ENCODE results near the gene TM4SF5.

TM4SF5 gene

GRCh38 chr17:4771519-4772234 lies at the start of gene TM4SF5:
TM4SF5 (plus strand) TSS chr17:4771886; CDS start chr17:4771923, 37 bp downstream.
- no peak for DNase-seq

- no peak for DNase-seq
Observed at GRCh38 chr17:4722678-4723240, 48.9 kb upstream of the TM4SF5 start.

- no peak for DNase-seq
Observed at GRCh38 chr17:4724650-4725049, 47.0 kb upstream of the TM4SF5 start.

- no peak for DNase-seq
Observed at GRCh38 chr17:4725646-4726310, 45.9 kb upstream of the TM4SF5 start.

- DNase-seq: no peak
Observed at GRCh38 chr17:4728124-4728523, 43.6 kb upstream of the TM4SF5 start.

GRCh38 chr17:4733073-4733531 lies 38.6 kb upstream of the TM4SF5 start:
- DNase-seq: no peak

- DNase-seq: no peak
Observed at GRCh38 chr17:4734857-4735475, 36.7 kb upstream of the TM4SF5 start.

GRCh38 chr17:4735876-4736651 lies 35.6 kb upstream of the TM4SF5 start:
- DNase-seq: no peak

GRCh38 chr17:4738136-4739121 lies 33.3 kb upstream of the TM4SF5 start:
- DNase-seq: peak; percentile 43

- DNase-seq: peak; percentile 75
Observed at GRCh38 chr17:4739122-4740024, 32.3 kb upstream of the TM4SF5 start, which contains the start of the genes CXCL16 and ZMYND15. CXCL16 (minus strand) TSS chr17:4739928; CDS start chr17:4739339, 589 bp downstream. ZMYND15 (plus strand) TSS chr17:4739833; CDS start chr17:4740549, 716 bp downstream.

GRCh38 chr17:4740025-4740351 lies 31.7 kb upstream of the TM4SF5 start:
- no peak for DNase-seq

- DNase-seq: no peak
Observed at GRCh38 chr17:4740584-4740983, 31.1 kb upstream of the TM4SF5 start.

- DNase-seq: no peak
Observed at GRCh38 chr17:4741544-4741943, 30.1 kb upstream of the TM4SF5 start.

- DNase-seq: no peak
Observed at GRCh38 chr17:4742133-4742532, 29.6 kb upstream of the TM4SF5 start.

GRCh38 chr17:4742629-4743028 lies 29.1 kb upstream of the TM4SF5 start:
- DNase-seq: no peak

- DNase-seq: no peak
Observed at GRCh38 chr17:4743216-4743615, 28.5 kb upstream of the TM4SF5 start.

GRCh38 chr17:4743898-4744297 lies 27.8 kb upstream of the TM4SF5 start:
- no peak for DNase-seq

GRCh38 chr17:4744999-4745969 lies 26.4 kb upstream of the TM4SF5 start:
- DNase-seq: no peak

GRCh38 chr17:4747847-4748246 lies 23.8 kb upstream of the TM4SF5 start:
- no peak for DNase-seq
